Esophagus muscularis mucosa (tissue), 3 donors: ENCODE data around the gene CRYAA.

Source experiments
- POLR2A ChIP-seq: fragments of 450-650 bp; IDR thresholded peaks from one replicate; pipeline ENCODE4 v1.6.1; 2017; ENCODE audit warnings: antibody characterized with exemption, moderate library complexity, mild to moderate bottlenecking, low read depth
- TF ChIP-seq, protein P1 (sequence below), 3 experiments: fragments of 200-600 bp in 2 of 3; fragments of 450-650 bp in 1 of 3; sonication (generic) in 2 of 3; IDR thresholded peaks; one replicate each; pipeline ENCODE4 v1.5.1; 2017 to 2019; ENCODE audit warnings: antibody characterized with exemption in 3 of 3, mild to moderate bottlenecking in 2 of 3, moderate library complexity in 1 of 3

DNA sequence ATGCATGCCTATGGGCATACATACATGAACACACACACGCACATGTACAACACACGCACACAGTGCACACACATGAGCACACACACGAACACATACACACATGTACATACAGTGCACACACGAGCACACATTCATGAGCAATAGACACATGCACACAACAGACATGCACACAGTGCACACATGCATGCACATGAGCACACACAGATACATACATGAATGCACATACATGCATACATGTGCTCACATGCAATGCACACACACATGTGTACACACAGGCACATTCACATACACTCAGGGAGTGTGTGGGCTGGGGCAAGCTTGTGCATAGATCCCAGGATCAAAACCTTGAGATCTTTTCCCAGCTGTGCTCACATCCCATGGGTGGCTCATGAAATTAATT, 18.9 kb downstream of the CRYAA start:
- TF ChIP-seq POLR2A: no peak
- TF ChIP-seq, protein P1, sequence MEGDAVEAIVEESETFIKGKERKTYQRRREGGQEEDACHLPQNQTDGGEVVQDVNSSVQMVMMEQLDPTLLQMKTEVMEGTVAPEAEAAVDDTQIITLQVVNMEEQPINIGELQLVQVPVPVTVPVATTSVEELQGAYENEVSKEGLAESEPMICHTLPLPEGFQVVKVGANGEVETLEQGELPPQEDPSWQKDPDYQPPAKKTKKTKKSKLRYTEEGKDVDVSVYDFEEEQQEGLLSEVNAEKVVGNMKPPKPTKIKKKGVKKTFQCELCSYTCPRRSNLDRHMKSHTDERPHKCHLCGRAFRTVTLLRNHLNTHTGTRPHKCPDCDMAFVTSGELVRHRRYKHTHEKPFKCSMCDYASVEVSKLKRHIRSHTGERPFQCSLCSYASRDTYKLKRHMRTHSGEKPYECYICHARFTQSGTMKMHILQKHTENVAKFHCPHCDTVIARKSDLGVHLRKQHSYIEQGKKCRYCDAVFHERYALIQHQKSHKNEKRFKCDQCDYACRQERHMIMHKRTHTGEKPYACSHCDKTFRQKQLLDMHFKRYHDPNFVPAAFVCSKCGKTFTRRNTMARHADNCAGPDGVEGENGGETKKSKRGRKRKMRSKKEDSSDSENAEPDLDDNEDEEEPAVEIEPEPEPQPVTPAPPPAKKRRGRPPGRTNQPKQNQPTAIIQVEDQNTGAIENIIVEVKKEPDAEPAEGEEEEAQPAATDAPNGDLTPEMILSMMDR (IDR thresholded peaks at IDR 0.05): no peak
